COLO829 (cell line): ENCODE measurements around the gene ANKRD61.
A peak's percentile ranks its signal among the peaks of the same experiment; 100 is the strongest.
"Not testable (repeated sequence)": the region's sequence is repeated elsewhere in the genome, so short reads cannot be mapped to it uniquely, and the experiment has no call there.

Experiments used
- DNase-seq: peaks from one replicate; pipeline ENCODE4 v3.0.0; 2012; ENCODE audit warnings: low spot score

The ANKRD61 gene

GRCh38 chr7:6030988-6031387, at the start of gene ANKRD61:
TSS of gene ANKRD61 (plus strand) at chr7:6031376. CDS start at chr7:6031376, 0 bp downstream.
- DNase-seq, result no peak

- not testable (repeated sequence) for DNase-seq
Measured at GRCh38 chr7:5987061-5987460, 44.1 kb upstream of the ANKRD61 start.

- peak; percentile 65 for DNase-seq
Measured at GRCh38 chr7:5997210-5997808, 33.9 kb upstream of the ANKRD61 start.

- no peak for DNase-seq
Measured at GRCh38 chr7:6007386-6007785, 23.8 kb upstream of the ANKRD61 start.

GRCh38 chr7:6007835-6008590, 23.2 kb upstream of the ANKRD61 start:
- DNase-seq, result not testable (repeated sequence)

GRCh38 chr7:6008668-6009611, 22.2 kb upstream of the ANKRD61 start, which contains the start of the genes AIMP2 and PMS2:
TSS of gene AIMP2 (plus strand) at chr7:6009272. CDS start at chr7:6009364, 92 bp downstream.
TSS of gene PMS2 (minus strand) at chr7:6009049. CDS start at chr7:6009019, 30 bp downstream.
- DNase-seq, result peak; percentile 98

- DNase-seq, result not testable (repeated sequence)
Measured at GRCh38 chr7:6010370-6010769, 20.8 kb upstream of the ANKRD61 start.

- no peak for DNase-seq
Measured at GRCh38 chr7:6011541-6011940, 19.6 kb upstream of the ANKRD61 start.

- no peak for DNase-seq
Measured at GRCh38 chr7:6012355-6013104, 18.6 kb upstream of the ANKRD61 start.

GRCh38 chr7:6015917-6016652, 15.1 kb upstream of the ANKRD61 start:
- DNase-seq, result peak; percentile 42

GRCh38 chr7:6016653-6016966, 14.6 kb upstream of the ANKRD61 start:
- DNase-seq, result no peak

- DNase-seq, result no peak
Measured at GRCh38 chr7:6020371-6021286, 10.5 kb upstream of the ANKRD61 start.

- no peak for DNase-seq
Measured at GRCh38 chr7:6022707-6023106, 8.5 kb upstream of the ANKRD61 start.

GRCh38 chr7:6023974-6024435, 7.2 kb upstream of the ANKRD61 start:
- no peak for DNase-seq

GRCh38 chr7:6026011-6026819, 5.0 kb upstream of the ANKRD61 start:
- DNase-seq, result peak; percentile 61

GRCh38 chr7:6026820-6027311, 4.3 kb upstream of the ANKRD61 start:
- no peak for DNase-seq

- no peak for DNase-seq
Measured at GRCh38 chr7:6027806-6028365, 3.3 kb upstream of the ANKRD61 start.

GRCh38 chr7:6028563-6028962, 2.6 kb upstream of the ANKRD61 start:
- DNase-seq, result no peak
